ENCODE measurements around the gene CSRP2. TPM values are rescaled to one million over a fixed set of nuclear protein-coding genes. Genes with fewer than 3 reads are reported as not detected.

The CSRP2 gene
- total RNA-seq, 1 experiment from 2014 or later = 7.8 TPM

- no peak overlapping the region for H3K27ac ChIP-seq (ENCODE audit: low read length)
- H3K4me1 ChIP-seq (ENCODE audit: control insufficient read depth, insufficient read depth, low read length) = no peaks in the 10 kb centered on the region
- in situ Hi-C loops (cut with HindIII; ENCODE audit: low pct_unique_long_range_greater_than_20kb, low sequenced_read_pairs) = no loop called here
- BruUV-seq (replicated peaks) = no TSS peak
- TF ChIP-seq CTCF (IDR thresholded peaks at IDR 0.05) = no peak
- ATAC-seq = no peak
- no peak overlapping the region for H3K4me3 ChIP-seq (ENCODE audit: low read depth in 2 of 2, low read length in 2 of 2)
- no peak for DNase-seq (ENCODE audit: low read depth, low spot score)
- H3K36me3 ChIP-seq (ENCODE audit: control insufficient read depth, insufficient read depth, low read length) = peaks cover 2% of the 10 kb centered on the region; the same call in 1 of the 2 replicates
- CTCF ChIA-PET = interaction anchor here (0.6 kb wide), 1 partner anchor 45 kb away, joined by 16 read pairs; no protein-coding TSS in a partner anchor
- H3K27me3 ChIP-seq (ENCODE audit: control insufficient read depth, insufficient read depth, low read length) = no peaks in the 10 kb centered on the region
- POLR2A ChIA-PET = no interaction called here
- intact Hi-C loops (cut with micrococcal nuclease; ENCODE audit: unreplicated experiment) = no loop called here
- H3K9me3 ChIP-seq (ENCODE audit: control insufficient read depth, insufficient read depth, low read depth, low read length) = no peaks in the 10 kb centered on the region
Measured at GRCh38 chr12:76855271-76855670, 23.5 kb downstream of the CSRP2 start.

- BruUV-seq (replicated peaks) = no TSS peak
- Histone ChIP-seq H3K4me1 (ENCODE audit: control insufficient read depth, insufficient read depth, low read length) (no peaks in the 10 kb centered on the region), H3K27me3 (ENCODE audit: control insufficient read depth, insufficient read depth, low read length) (no peaks in the 10 kb centered on the region), H3K9me3 (ENCODE audit: control insufficient read depth, insufficient read depth, low read depth, low read length) (no peaks in the 10 kb centered on the region), H3K36me3 (ENCODE audit: control insufficient read depth, insufficient read depth, low read length) (peaks cover 2% of the 10 kb centered on the region; the same call in 1 of the 2 replicates), H3K27ac (ENCODE audit: low read length) (no peak overlapping the region), H3K4me3 (ENCODE audit: low read depth in 2 of 2, low read length in 2 of 2) (no peak overlapping the region)
- intact Hi-C loops (cut with micrococcal nuclease; ENCODE audit: unreplicated experiment) = no loop called here
- no peak for TF ChIP-seq SIN3A (IDR thresholded peaks at IDR 0.05; ENCODE audit: borderline replicate concordance, insufficient read depth, low read depth, low read length)
- TF ChIP-seq REST (IDR thresholded peaks at IDR 0.05; ENCODE audit: insufficient read depth in 1 of 2, low read depth in 2 of 2, low read length in 1 of 2) = no peak
- TF ChIP-seq TCF7L2 (IDR thresholded peaks at IDR 0.05; ENCODE audit: low read depth, low read length) = no peak
- TF ChIP-seq POLR2AphosphoS5 (IDR thresholded peaks at IDR 0.05; ENCODE audit: low read depth, low read length) = no peak
- TF ChIP-seq CTCF (IDR thresholded peaks at IDR 0.05) = no peak
- no peak for ATAC-seq
- ChIA-PET POLR2A (no interaction called here), CTCF (no interaction called here)
- in situ Hi-C loops (cut with HindIII; ENCODE audit: low pct_unique_long_range_greater_than_20kb, low sequenced_read_pairs) = no loop called here
- no peak for DNase-seq (ENCODE audit: low read depth, low spot score)
Measured at GRCh38 chr12:76852106-76852505, 26.7 kb downstream of the CSRP2 start.

Measured in Panc1 (cell line).